ENCODE measurements around the gene RYK. TPM values are rescaled to one million over a fixed set of nuclear protein-coding genes. Genes with fewer than 3 reads are reported as not detected.

RYK gene
- total RNA-seq, 1 experiment from 2014 or later, result 76.1 TPM

GRCh38 chr3:134249935-134250716 lies 533 bp downstream of the RYK start:
- Mint-ChIP-seq H3K4me3 (ENCODE audit: unreplicated experiment) (peak overlapping the region; percentile 79), H3K4me1 (ENCODE audit: insufficient read depth, unreplicated experiment) (peaks cover 10% of the 10 kb centered on the region), H3K9me3 (ENCODE audit: unreplicated experiment) (peaks cover 7% of the 10 kb centered on the region), H3K36me3 (ENCODE audit: insufficient read depth, unreplicated experiment) (peaks cover 6% of the 10 kb centered on the region), H3K27me3 (ENCODE audit: insufficient read depth, unreplicated experiment) (no peaks in the 10 kb centered on the region), H3K27ac (ENCODE audit: low read depth, unreplicated experiment) (peak overlapping the region; percentile 84)
- peak; percentile 47 for DNase-seq (ENCODE audit: unreplicated experiment)
- TF ChIP-seq CTCF (IDR thresholded peaks at IDR 0.05; ENCODE audit: unreplicated experiment), result no peak
- ChIA-PET CTCF (interaction anchor here (0.6 to 3.3 kb wide), 11 partner anchors 12 to 264 kb away, joined by 3 to 41 read pairs (median 4); no protein-coding TSS in a partner anchor), POLR2A (interaction anchor here (0.6 to 4.5 kb wide), 22 partner anchors 9 to 429 kb away, joined by 3 to 32 read pairs (median 4); partner anchors contain the start of genes ANAPC13 and CEP63)
- intact Hi-C loops (cut with micrococcal nuclease), result loop anchor here (1.0 kb wide), 1 partner anchor 37 kb away; no protein-coding TSS in a partner anchor
- no TSS peak for BruUV-seq (replicated peaks)

GRCh38 chr3:134249296-134249841 lies 1.3 kb downstream of the RYK start:
- peaks cover 6% of the 10 kb centered on the region for H3K36me3 Mint-ChIP-seq (ENCODE audit: insufficient read depth, unreplicated experiment)
- H3K27ac Mint-ChIP-seq (ENCODE audit: low read depth, unreplicated experiment), result peak overlapping the region; percentile 84
- POLR2A ChIA-PET, result interaction anchor here (0.6 to 4.5 kb wide), 18 partner anchors 8 to 429 kb away, joined by 3 to 32 read pairs (median 6); partner anchors contain the start of genes ANAPC13 and CEP63
- intact Hi-C loops (cut with micrococcal nuclease), result loop anchor here (1.0 kb wide), 1 partner anchor 36 kb away; no protein-coding TSS in a partner anchor
- peak; percentile 9 for DNase-seq (ENCODE audit: unreplicated experiment)
- peaks cover 15% of the 10 kb centered on the region for H3K4me1 Mint-ChIP-seq (ENCODE audit: insufficient read depth, unreplicated experiment)
- BruUV-seq (replicated peaks), result TSS peak; percentile 38
- no peaks in the 10 kb centered on the region for H3K27me3 Mint-ChIP-seq (ENCODE audit: insufficient read depth, unreplicated experiment)
- H3K4me3 Mint-ChIP-seq (ENCODE audit: unreplicated experiment), result peak overlapping the region; percentile 79
- H3K9me3 Mint-ChIP-seq (ENCODE audit: unreplicated experiment), result peaks cover 7% of the 10 kb centered on the region
- CTCF ChIA-PET, result interaction anchor here (0.7 to 13.9 kb wide), 12 partner anchors 23 to 226 kb away, joined by 3 to 113 read pairs (median 4); no protein-coding TSS in a partner anchor
- TF ChIP-seq CTCF (IDR thresholded peaks at IDR 0.05; ENCODE audit: unreplicated experiment), result no peak

DNA sequence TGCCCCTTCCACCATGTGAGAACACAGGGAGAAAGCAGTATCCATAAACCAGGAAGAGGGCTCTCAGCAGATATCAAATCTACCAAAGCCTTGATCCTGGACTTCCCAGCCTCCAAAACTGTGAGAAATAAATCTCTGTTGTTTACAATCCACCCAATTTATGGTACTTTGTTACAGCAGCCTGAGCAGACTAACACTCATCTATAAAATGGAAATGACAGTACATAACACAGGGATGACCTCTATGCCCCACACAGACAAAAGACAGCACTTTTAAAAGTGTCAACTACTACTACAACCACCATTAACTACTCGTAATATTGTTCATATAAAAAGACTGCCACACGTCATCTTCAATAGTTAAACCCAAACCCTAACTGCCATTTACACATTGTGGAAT lies 5.7 kb downstream of the RYK start:
- Mint-ChIP-seq H3K27me3 (ENCODE audit: insufficient read depth, unreplicated experiment) (no peaks in the 10 kb centered on the region), H3K27ac (ENCODE audit: low read depth, unreplicated experiment) (peak overlapping the region; percentile 71), H3K9me3 (ENCODE audit: unreplicated experiment) (peaks cover 7% of the 10 kb centered on the region), H3K36me3 (ENCODE audit: insufficient read depth, unreplicated experiment) (peaks cover 6% of the 10 kb centered on the region), H3K4me1 (ENCODE audit: insufficient read depth, unreplicated experiment) (peaks cover 45% of the 10 kb centered on the region), H3K4me3 (ENCODE audit: unreplicated experiment) (no peak overlapping the region)
- BruUV-seq (replicated peaks), result no TSS peak
- ChIA-PET CTCF (interaction anchor here (0.6 to 13.9 kb wide), 5 partner anchors 19 to 308 kb away, joined by 3 to 113 read pairs (median 3); no protein-coding TSS in a partner anchor), POLR2A (interaction anchor here (1.2 kb wide), 2 partner anchors 21 to 47 kb away, joined by 5 to 6 read pairs; no protein-coding TSS in a partner anchor)
- DNase-seq (ENCODE audit: unreplicated experiment), result no peak
- intact Hi-C loops (cut with micrococcal nuclease), result no loop called here
- TF ChIP-seq CTCF (IDR thresholded peaks at IDR 0.05; ENCODE audit: unreplicated experiment), result no peak
